ENCODE data around the gene ARHGEF28. TPM values are rescaled to one million over a fixed set of nuclear protein-coding genes. Genes with fewer than 3 reads are reported as not detected.

The ARHGEF28 gene
- total and polyA plus RNA-seq, 2 donors (not counting 1 experiment from before 2014, with no cell fraction given) = 2.3 to 34.3 TPM

- no peaks in the 10 kb centered on the region for H3K36me3 ChIP-seq (ENCODE audit: control insufficient read depth, insufficient read depth, low read length)
- TF ChIP-seq, protein P1, sequence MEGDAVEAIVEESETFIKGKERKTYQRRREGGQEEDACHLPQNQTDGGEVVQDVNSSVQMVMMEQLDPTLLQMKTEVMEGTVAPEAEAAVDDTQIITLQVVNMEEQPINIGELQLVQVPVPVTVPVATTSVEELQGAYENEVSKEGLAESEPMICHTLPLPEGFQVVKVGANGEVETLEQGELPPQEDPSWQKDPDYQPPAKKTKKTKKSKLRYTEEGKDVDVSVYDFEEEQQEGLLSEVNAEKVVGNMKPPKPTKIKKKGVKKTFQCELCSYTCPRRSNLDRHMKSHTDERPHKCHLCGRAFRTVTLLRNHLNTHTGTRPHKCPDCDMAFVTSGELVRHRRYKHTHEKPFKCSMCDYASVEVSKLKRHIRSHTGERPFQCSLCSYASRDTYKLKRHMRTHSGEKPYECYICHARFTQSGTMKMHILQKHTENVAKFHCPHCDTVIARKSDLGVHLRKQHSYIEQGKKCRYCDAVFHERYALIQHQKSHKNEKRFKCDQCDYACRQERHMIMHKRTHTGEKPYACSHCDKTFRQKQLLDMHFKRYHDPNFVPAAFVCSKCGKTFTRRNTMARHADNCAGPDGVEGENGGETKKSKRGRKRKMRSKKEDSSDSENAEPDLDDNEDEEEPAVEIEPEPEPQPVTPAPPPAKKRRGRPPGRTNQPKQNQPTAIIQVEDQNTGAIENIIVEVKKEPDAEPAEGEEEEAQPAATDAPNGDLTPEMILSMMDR (conservative IDR thresholded peaks at IDR 0.05 in 1 of 2, IDR thresholded peaks at IDR 0.05 in 1 of 2; ENCODE audit: low read depth in 1 of 2, low read length in 2 of 2) = no peak
- TF ChIP-seq EZH2 (IDR thresholded peaks at IDR 0.05; ENCODE audit: low read length, missing control alignments) = no peak
- H3K27ac ChIP-seq (ENCODE audit: insufficient read depth, low read length) = no peak overlapping the region
- H3K4me3 ChIP-seq (replicated peaks in 1 of 4; ENCODE audit: control extremely low read depth in 1 of 4, insufficient read depth in 1 of 4, low read depth in 3 of 4, low read length in 4 of 4) = no peak overlapping the region
- no peaks in the 10 kb centered on the region for H3K9me3 ChIP-seq (ENCODE audit: control insufficient read depth, insufficient read depth, low read depth, low read length)
- no peaks in the 10 kb centered on the region for H3K79me2 ChIP-seq (ENCODE audit: control insufficient read depth, insufficient read depth, low read length)
- H3K27me3 ChIP-seq (ENCODE audit: control insufficient read depth, insufficient read depth, low read length) = no peaks in the 10 kb centered on the region
- H4K20me1 ChIP-seq (ENCODE audit: control insufficient read depth, extremely low read depth, insufficient read depth, low read length) = no peaks in the 10 kb centered on the region
- no peak overlapping the region for H3K4me2 ChIP-seq (ENCODE audit: extremely low read depth, insufficient read depth, low read length)
- H3K9ac ChIP-seq (ENCODE audit: insufficient read depth, low read length) = no peak overlapping the region
- H3K4me1 ChIP-seq (ENCODE audit: control insufficient read depth, extremely low read depth, insufficient read depth, low read length) = no peaks in the 10 kb centered on the region
- DNase-seq (ENCODE audit: low read depth in 2 of 2) = no peak
- no peak overlapping the region for H2AFZ ChIP-seq (ENCODE audit: low read length)
Observed at GRCh38 chr5:73808911-73809310, 182.9 kb downstream of the ARHGEF28 start.

- H2AFZ ChIP-seq (ENCODE audit: low read length) = no peak overlapping the region
- no peak overlapping the region for H3K9ac ChIP-seq (ENCODE audit: insufficient read depth, low read length)
- no peak overlapping the region for H3K4me2 ChIP-seq (ENCODE audit: extremely low read depth, insufficient read depth, low read length)
- H4K20me1 ChIP-seq (ENCODE audit: control insufficient read depth, extremely low read depth, insufficient read depth, low read length) = no peaks in the 10 kb centered on the region
- H3K9me3 ChIP-seq (ENCODE audit: control insufficient read depth, insufficient read depth, low read depth, low read length) = no peaks in the 10 kb centered on the region
- H3K4me3 ChIP-seq (replicated peaks in 1 of 4; ENCODE audit: control extremely low read depth in 1 of 4, insufficient read depth in 1 of 4, low read depth in 3 of 4, low read length in 4 of 4) = no peak overlapping the region
- no peaks in the 10 kb centered on the region for H3K36me3 ChIP-seq (ENCODE audit: control insufficient read depth, insufficient read depth, low read length)
- H3K27ac ChIP-seq (ENCODE audit: insufficient read depth, low read length) = no peak overlapping the region
- H3K79me2 ChIP-seq (ENCODE audit: control insufficient read depth, insufficient read depth, low read length) = no peaks in the 10 kb centered on the region
- DNase-seq (ENCODE audit: low read depth in 2 of 2) = no peak
- H3K4me1 ChIP-seq (ENCODE audit: control insufficient read depth, extremely low read depth, insufficient read depth, low read length) = no peaks in the 10 kb centered on the region
- no peaks in the 10 kb centered on the region for H3K27me3 ChIP-seq (ENCODE audit: control insufficient read depth, insufficient read depth, low read length)
- no peak for TF ChIP-seq EZH2 (IDR thresholded peaks at IDR 0.05; ENCODE audit: low read length, missing control alignments)
- TF ChIP-seq, protein P1 (conservative IDR thresholded peaks at IDR 0.05 in 1 of 2, IDR thresholded peaks at IDR 0.05 in 1 of 2; ENCODE audit: low read depth in 1 of 2, low read length in 2 of 2) = no peak
Observed at GRCh38 chr5:73810429-73810828, 184.4 kb downstream of the ARHGEF28 start.

- Histone ChIP-seq H3K27ac (ENCODE audit: insufficient read depth, low read length) (no peak overlapping the region), H3K4me1 (ENCODE audit: control insufficient read depth, extremely low read depth, insufficient read depth, low read length) (peaks cover 8% of the 10 kb centered on the region), H2AFZ (ENCODE audit: low read length) (no peak overlapping the region), H3K4me3 (replicated peaks in 1 of 4; ENCODE audit: control extremely low read depth in 1 of 4, insufficient read depth in 1 of 4, low read depth in 3 of 4, low read length in 4 of 4) (no peak overlapping the region), H3K9ac (ENCODE audit: insufficient read depth, low read length) (no peak overlapping the region), H3K4me2 (ENCODE audit: extremely low read depth, insufficient read depth, low read length) (no peak overlapping the region), H3K36me3 (ENCODE audit: control insufficient read depth, insufficient read depth, low read length) (no peaks in the 10 kb centered on the region), H3K9me3 (ENCODE audit: control insufficient read depth, insufficient read depth, low read depth, low read length) (no peaks in the 10 kb centered on the region), H4K20me1 (ENCODE audit: control insufficient read depth, extremely low read depth, insufficient read depth, low read length) (no peaks in the 10 kb centered on the region), H3K27me3 (ENCODE audit: control insufficient read depth, insufficient read depth, low read length) (no peaks in the 10 kb centered on the region), H3K79me2 (ENCODE audit: control insufficient read depth, insufficient read depth, low read length) (no peaks in the 10 kb centered on the region)
- TF ChIP-seq, protein P1 (conservative IDR thresholded peaks at IDR 0.05 in 1 of 2, IDR thresholded peaks at IDR 0.05 in 1 of 2; ENCODE audit: low read depth in 1 of 2, low read length in 2 of 2) = no peak
- TF ChIP-seq EZH2 (IDR thresholded peaks at IDR 0.05; ENCODE audit: low read length, missing control alignments) = no peak
- DNase-seq (ENCODE audit: low read depth in 2 of 2) = peak in 1 of 2 donors; percentile 70
Observed at GRCh38 chr5:73812457-73812856, 186.5 kb downstream of the ARHGEF28 start.

Data from fibroblast of lung (primary cell).